ENCODE measurements around the gene WFS1.

GRCh38 chr4:6229671-6230501, 39.8 kb upstream of the WFS1 start:
- TF ChIP-seq CTCF (IDR thresholded peaks at IDR 0.05; ENCODE audit: low read length) (no peak), EZH2phosphoT487 (IDR thresholded peaks at IDR 0.05; ENCODE audit: low read length) (no peak)
